HG03045 (cell line): ENCODE measurements around the gene ADSS1.
"Not testable (repeated sequence)": the region's sequence is repeated elsewhere in the genome, so short reads cannot be mapped to it uniquely, and the experiment has no call there.

Experiments used
- ATAC-seq: cut with Tn5 transposase; IDR thresholded peaks from one replicate; pipeline ENCODE4 v1.9.1; 2021; ENCODE audit warnings: mild to moderate bottlenecking, moderate library complexity; ENCODE audit not compliant: unreplicated experiment

The ADSS1 gene

DNA sequence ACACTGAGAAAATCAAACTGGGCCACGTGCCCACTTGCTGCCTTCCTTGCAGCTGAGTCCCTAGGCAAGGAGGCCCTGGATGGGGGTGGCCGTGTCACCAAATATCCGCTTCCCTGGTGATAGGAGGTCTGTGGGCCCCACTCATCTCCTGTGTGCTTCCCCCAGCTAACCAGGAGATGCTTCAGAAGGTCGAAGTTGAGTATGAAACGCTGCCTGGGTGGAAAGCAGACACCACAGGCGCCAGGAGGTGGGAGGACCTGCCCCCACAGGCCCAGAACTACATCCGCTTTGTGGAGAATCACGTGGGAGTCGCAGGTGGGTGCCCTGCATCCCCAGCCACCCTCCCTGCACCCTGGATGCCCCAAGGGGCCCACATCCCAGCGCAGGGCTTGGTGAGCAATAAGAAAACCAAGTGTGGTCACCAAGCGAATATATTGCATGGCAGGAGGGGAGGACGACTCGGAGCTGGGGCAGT, 22.1 kb downstream of the ADSS1 start:
- ATAC-seq, result no peak

DNA sequence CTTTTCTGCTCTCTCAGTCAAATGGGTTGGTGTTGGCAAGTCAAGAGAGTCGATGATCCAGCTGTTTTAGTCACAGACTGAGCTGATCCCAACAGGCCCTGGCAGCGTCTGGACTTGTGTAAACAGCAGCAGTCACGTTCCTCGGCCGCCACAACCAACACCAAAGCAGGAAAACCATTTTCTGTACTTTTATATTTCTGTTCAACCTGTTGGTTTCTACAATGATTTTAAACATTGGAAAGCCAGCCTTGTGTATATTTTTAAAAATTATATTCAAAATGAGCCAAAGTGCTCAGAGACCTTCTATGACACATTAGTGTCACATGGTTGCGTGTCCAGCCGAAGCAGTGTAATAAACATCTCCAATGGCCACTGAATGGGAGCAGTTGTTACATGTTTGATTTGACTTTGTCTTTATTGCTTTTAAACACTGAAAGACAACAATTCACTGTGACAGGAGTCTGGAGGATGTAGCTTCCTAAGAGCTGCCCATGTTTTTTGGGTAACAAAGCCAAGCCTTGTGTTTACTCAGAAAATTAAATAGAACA, 23.0 kb downstream of the ADSS1 start:
- ATAC-seq, result no peak

DNA sequence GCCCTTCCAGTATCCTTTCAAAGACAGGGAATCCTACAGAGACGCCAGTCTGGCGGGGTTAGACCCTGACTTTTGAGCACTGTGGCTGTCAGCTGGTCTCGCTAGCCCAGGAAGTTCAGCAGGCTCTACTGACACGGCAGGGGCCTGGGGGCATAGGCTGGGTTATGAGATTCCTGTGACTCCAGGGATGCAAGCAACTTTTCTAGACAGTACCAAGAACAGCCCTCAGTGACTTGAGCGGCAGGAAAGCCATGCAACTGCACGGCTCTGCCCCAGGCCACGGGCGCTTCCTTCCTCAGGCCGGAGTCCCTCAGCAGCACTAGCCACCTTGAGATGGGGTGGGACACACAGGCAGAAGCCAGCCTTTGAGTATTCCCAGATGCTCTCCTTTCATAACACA, 23.8 kb downstream of the ADSS1 start:
- no peak for ATAC-seq

DNA sequence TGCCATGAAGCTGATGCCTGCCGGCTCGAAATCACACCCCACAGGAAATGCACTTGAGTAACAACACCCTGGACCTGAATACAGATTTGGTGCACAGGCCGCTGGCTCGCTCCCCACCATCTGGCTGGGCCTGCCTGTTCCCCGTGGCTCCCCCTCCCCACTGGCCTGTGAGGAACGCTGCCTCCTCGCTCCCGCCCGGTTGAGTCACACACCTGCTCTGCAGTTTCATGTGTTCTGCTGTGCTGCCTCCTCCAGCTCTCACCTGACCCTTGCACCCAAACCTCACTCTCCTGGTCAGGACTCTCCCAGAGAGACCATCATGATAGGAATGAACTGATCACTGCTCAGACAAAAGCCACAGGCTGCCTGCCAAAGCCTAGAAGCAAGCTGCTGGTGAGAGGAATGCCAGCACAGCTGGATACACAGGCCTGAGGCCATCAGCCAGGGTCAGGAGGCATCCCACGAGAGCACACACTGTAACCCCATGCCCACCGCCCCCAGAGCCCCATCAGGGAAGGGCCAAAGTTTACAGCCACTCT, 25.2 kb downstream of the ADSS1 start:
- ATAC-seq, result no peak

DNA sequence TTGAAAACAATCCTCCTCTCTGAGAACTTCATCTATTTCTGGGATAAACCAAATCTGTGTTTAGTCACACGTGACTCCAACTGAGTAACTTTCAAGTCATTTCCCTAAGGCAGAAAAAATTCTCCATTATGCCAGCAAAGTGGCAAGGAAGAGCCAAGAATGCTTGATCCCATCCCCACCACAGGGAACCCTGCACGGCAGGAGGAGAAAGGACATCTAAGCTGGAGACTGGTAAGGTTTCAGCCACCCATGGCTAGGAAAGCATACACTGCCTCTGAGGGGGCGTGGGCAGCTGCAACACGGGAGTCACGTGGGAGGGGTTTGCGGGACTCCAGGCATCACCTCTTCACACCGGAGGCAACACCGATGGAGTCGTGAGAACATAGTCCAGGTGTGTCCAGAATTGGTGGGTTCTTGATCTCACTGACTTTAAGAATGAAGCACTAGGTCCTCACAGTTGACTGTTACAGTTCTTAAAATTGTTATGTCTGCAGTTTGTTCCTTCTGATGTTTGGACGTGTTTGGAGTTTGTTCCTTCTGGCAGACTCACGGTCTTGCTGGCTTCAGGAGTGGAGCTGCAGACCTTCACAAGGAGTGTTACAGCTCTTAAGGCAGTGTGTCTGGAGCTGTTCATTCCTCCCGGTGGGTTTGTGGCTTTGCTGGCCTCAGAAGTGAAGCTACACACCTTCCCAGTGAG, 26.2 kb downstream of the ADSS1 start:
- ATAC-seq, result no peak

DNA sequence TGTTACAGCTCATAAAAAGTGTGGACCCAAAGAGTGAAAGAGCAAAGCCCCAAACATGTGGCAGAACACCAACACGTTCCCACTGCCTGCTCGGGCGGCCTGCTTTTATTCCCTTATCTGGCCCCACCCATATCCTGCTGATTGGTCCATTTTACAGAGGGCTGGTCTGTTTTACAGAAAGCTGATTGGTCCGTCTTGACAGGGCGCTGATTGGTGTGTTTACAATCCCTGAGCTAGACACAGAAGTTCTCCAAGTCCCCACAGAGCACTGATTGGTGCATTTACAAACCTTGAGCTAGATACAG, 26.7 kb downstream of the ADSS1 start:
- not testable (repeated sequence) for ATAC-seq

DNA sequence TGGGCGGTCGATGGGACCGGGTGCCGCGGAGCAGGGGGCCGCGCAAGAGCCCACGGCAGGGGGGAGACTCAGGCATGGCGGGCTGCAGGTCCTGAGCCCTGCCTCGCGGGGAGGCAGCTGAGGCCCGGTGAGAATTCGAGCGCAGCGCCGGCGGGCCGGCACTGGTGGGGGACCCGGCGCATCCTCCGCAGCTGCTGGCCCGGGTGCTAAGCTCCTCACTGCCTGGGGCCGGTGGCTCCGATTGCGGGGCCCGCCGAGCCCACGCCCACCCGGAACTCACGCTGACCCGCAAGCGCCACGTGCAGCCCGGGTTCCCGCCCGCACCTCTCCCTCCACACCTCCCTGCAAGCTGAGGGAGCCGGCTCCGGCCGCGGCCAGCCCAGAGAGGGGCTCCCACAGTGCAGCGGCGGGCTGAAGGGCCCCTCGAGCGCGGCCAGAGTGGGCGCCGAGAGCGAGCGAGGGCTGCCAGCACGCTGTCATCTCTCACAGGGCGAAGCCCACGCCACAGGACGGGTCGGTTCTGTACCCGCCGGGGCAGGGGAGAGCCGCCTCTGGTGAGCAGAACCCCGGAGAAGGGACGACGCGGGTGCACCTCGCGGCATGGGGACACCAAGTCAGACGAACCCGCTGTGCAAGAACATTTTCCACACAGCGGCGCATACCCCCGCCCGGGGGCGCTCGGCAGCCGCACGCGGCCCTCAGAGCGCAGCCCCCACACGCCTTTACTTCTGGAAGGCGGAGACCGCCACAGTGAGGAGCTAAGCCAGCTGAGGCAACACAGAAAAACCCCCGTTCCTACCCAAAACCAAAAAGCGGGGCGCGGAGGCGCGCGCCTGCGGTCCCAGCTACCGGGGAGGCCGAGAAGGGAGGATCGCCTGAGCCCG, 27.8 kb downstream of the ADSS1 start:
- no peak for ATAC-seq

DNA sequence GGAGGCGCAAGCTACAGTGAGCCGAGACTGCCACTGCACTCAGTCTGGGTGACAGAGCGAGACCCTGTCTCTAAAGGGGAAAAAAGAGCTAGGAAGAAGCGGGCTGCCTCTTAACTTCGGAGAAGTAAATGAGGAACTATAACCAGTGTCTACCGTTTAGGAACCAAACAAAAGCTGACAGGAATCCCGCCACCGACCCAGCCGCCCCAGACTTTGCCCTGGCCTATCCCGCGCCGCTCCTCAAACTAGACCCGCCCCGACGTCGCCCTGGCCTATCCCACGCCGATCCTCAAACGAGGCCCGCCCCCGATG, 28.4 kb downstream of the ADSS1 start:
- peak; percentile 1 for ATAC-seq

DNA sequence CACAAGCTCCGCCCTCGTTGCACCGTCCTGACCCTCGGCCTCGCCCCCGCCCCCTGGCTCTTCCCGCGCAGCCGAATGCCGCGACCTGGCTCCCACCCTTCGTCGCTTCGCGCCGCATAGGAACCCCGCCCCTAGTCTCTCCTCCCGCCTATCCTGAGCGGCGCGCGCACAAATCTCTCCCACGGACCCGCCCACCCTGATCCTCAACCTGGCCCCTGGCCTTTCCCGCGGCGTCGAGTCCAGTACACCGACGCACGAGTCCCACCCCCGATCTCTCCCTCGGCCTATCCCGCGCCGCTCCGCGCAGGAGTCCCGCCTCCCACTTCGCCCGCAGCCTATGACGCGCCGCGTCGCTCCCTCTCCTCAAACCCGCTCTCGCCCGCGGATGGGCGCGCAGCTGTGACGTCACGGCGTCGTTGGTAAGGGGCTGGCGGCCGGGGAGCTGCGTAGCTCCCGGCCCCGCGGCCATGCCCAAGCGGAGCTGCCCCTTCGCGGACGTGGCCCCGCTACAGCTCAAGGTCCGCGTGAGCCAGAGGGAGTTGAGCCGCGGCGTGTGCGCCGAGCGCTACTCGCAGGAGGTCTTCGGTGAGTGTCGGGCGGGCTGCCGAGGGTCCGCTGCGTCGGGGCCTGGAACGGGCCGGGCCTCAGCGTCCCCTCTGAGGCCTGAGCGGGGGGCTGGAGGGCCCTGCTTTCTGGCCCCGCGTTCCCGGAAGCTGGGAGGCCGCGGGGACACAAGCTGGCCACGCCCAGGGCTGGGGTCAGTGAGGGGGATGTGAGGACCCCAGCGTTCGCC, 28.9 kb downstream of the ADSS1 start, which contains the start of gene SIVA1:
SIVA1 (plus strand) TSS at position 413 of the 793 bp plus-strand sequence; CDS start at position 468, 55 bp downstream.
- peak; percentile 86 for ATAC-seq

DNA sequence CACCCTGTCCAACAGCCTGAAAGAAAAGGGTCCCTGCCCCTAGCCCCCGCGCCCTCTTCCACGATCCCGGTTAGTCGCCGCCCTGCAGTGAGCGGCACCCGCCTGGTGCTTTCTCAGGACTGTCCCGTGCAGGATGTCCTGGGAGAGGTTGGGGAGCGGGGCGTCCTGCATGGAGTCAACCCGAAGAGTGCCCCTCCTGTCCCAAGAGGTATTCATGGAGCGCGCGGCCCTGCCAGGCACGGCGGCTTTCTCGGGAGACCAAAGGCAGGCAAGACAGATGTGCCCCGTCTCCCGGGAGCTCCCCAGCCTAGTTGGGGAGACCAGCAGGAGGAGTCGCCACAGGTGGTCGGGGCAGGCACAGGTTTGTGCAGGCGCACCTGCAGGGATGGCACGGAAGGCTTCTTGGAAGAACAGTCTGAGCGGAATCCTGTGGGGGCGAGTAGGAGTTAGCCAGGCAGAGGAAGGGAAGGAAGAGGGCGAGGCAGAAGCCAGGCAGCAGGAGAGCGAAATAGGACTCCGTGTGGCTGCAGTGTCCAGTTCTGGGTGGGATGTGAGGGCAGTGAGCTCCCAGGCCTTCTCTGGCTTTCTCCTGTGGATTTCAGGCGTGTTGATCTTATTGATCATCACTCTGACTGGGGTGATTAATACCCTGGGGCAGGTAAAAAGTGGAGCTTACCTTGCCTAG, 29.6 kb downstream of the ADSS1 start:
- no peak for ATAC-seq

DNA sequence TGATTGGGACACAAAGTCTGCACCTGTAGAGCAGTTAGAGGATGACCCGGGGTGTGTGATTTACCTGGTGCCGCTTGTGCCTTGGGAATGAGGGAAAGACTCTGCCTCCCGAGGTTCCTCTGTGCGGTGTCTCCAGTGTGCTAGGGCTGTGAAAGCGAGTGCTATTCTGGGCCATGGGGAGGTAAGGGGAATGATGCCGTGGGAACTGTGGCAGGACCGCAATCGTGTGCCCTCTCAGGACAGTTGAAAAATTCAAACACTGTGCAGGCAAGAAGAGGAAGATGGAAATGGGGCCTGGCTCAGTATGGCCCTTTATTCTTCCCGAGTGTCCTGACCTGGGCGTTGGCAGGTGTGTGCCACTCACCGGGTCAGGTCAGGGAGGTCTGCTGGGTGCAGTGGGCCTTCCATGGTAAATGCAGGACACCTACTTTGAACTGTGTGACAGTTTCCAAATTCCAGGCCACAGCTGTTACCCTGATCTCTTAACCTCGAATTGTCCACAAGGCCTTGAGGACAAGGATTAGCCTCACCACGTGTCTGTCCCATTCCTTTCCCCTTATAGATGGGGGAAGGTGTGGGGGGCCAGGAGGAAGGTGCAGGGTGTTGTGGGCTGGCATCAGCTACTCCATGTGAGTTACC, 30.3 kb downstream of the ADSS1 start:
- ATAC-seq, result no peak

DNA sequence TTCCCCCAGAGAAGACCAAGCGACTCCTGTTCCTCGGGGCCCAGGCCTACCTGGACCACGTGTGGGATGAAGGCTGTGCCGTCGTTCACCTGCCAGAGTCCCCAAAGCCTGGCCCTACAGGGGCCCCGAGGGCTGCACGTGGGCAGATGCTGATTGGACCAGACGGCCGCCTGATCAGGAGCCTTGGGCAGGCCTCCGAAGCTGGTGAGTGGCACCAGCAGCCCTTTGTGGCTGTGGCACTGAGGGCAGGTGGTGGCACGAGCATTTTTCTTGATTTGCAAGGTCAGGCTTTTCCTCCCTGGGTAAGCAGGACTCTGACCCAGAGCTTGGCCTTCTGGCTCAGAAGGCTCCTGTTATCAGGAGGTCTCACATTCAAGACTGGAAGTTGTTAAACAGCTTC, 31.6 kb downstream of the ADSS1 start:
- ATAC-seq, result no peak

DNA sequence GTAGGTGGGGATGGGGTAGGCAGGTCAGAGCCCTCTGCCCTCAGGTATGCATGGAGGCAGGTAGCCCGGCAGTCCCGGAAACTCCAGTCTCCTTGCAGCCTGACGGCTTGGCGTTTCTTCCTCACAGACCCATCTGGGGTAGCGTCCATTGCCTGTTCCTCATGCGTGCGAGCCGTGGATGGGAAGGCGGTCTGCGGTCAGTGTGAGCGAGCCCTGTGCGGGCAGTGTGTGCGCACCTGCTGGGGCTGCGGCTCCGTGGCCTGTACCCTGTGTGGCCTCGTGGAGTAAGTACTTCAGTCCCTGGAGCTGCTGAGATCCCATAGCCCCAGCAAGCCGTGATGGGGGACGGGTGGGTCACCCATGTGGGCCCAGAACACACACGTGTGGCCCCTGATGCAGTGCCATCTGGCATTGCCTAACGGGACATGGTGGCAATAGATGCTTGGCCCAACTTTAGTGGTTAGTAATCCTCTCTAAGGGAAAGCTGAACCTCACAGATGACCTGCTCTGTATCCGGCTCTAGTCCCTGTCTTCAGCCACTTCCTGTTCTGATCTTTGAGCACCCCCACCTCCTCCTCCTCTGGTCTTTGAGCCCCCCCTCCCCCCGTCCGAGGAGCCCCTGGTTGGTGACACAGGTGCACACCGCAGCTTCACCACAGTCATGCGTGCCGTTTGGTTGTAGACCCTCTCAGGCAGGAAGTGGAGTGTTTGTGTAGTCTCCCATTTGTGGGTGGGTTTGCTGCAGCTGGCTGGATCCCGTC, 32.6 kb downstream of the ADSS1 start:
- no peak for ATAC-seq

DNA sequence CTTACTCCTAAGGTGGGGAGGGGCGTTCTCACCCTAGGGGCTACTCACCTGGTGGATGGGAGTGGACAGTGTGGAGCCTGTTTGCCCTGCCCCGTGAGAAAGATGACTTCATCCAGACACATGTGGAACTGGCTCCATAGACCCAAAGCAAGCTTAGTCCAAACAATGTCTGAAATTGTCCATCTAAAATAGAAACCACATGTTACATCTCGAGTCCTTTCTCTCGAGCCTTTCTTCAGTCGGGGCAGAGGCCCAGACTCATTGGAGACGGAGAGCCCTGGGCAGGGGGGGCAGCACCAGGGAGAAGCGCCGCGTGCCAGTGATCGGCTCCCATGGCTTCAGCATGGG, 33.2 kb downstream of the ADSS1 start:
- ATAC-seq, result no peak

DNA sequence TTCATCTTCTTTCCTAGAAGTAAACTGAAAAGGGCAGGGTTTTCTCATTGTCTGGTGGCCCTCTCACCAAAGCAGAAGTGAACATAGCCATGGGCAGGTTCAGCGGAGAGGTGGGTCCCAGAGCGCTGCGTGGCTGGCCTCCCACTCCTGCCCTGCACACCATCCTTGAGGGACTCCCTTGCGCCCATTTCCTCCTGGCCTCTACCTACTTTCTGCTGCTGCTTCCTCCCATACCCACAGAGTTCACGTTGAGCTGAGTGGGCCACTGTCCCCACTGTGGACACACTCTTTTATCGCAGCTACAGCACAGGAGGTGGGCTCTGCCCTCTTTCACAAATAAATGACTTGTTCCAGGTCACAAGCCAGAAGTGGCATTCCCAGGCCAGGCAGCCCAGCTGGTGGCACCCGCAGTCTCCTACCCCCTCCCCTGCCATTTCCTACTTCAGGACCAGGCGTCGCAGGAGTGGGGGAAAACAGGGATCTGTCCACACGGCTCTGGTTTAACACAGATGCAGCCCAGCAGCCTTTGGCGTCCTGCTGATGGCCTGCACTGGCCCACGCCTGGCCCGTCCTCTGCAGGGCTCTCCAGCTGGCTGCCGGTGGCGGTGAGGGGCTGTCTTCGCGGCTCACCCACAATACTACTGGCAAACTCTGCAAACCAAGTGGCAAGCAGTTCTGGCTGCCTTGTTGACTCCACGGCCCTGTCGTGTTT, 33.8 kb downstream of the ADSS1 start:
- no peak for ATAC-seq

DNA sequence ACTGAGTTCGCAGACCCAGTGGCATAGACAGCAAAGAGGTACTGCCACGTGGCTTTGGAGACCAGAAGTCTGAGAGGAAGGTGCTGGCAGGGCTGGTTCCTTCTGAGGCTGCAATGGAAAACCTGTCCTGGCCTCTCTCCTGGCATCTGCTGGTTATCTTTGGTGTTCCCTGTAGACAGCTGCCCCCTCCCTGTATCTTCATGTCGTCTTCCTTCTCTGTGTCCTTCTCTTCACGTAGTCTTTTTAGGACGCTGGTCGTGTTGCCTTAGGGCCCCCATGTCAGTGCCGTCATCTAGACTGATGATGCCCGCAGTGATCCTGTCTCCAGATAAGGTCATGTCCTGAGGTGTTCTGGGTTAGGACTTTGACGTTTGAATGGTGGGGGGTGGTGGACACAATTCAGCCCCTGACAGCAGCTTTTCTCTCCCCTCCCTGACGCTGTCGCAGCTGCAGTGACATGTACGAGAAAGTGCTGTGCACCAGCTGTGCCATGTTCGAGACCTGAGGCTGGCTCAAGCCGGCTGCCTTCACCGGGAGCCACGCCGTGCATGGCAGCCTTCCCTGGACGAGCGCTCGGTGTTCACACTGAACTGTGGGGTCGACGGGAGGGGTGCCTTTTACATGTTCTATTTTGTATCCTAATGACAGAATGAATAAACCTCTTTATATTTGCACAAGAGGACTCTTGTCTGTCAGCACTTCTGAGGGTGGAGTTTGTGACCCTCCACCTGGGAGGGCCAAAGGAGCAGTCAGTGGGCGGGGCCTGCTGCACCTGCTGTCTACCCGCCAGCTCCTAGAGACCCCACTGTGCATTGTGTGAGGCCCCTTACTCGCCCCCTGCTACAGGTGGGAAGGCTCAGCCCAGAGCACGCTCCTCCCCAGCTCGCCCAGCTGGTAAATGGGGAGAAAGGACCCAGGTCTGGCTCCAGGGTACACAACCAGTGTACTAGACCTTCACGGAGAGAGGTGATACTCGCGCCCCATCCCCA, 35.2 kb downstream of the ADSS1 start:
- ATAC-seq, result no peak

DNA sequence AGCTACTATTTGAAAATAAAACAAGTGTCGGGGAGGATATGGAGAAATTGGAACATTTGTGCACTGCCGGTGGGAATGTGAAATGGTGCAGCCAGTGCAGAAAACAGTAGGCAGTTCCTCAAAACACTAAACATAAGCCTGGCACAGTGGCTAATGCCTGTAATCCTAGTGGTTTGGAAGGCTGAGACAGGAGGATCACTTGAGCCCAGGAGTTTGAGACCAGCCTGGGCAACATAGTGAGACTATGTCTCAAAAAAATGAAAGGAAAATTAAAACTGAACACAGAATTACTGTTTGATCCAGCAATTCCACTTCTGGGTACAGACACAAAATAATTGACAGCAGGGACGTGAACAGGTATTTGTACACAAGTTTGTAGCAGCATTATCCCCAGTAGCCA, 41.5 kb downstream of the ADSS1 start:
- ATAC-seq, result no peak
